ENCODE measurements around the gene OR4K1.

DNA sequence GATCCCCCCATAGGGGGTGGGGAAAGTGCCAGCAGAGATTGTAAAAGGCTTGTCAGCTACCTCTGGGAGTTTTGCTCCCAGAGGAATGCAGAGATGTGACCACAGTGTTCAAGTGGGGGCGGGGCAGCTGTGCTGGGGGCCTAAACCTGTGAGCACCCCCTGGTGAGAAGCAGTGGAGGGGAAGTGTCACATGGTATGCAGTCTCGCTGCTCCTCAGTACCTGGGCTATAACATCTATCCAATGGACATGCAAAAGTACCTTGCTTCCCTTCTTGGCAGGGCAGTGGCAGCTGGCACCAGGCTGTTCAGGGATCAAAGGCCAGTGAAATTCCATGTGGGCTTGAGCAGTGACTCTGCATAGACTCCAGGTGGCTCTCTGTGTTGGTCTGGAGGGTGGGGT is 35.4 kb upstream of the OR4K1 start:
- TF ChIP-seq, protein P1, sequence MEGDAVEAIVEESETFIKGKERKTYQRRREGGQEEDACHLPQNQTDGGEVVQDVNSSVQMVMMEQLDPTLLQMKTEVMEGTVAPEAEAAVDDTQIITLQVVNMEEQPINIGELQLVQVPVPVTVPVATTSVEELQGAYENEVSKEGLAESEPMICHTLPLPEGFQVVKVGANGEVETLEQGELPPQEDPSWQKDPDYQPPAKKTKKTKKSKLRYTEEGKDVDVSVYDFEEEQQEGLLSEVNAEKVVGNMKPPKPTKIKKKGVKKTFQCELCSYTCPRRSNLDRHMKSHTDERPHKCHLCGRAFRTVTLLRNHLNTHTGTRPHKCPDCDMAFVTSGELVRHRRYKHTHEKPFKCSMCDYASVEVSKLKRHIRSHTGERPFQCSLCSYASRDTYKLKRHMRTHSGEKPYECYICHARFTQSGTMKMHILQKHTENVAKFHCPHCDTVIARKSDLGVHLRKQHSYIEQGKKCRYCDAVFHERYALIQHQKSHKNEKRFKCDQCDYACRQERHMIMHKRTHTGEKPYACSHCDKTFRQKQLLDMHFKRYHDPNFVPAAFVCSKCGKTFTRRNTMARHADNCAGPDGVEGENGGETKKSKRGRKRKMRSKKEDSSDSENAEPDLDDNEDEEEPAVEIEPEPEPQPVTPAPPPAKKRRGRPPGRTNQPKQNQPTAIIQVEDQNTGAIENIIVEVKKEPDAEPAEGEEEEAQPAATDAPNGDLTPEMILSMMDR (IDR thresholded peaks at IDR 0.05; ENCODE audit: low read length) = no peak
- no peak for TF ChIP-seq EZH2 (IDR thresholded peaks at IDR 0.05; ENCODE audit: borderline replicate concordance, low read length)

Measured in OCI-LY1 (cell line).